MCF 10A (cell line): ENCODE data around the gene CELF6. TPM values are rescaled to one million over a fixed set of nuclear protein-coding genes. Genes with fewer than 3 reads are reported as not detected.
A peak's percentile ranks its signal among the peaks of the same experiment; 100 is the strongest.

Source experiments
- BruUV-seq: library from RNA; stranded (reverse); fragments of 400-500 nt; replicated peaks from 2 replicates; lab custom pipeline; 2021; lab: Mats Ljungman, UMichigan
- CTCF ChIA-PET: fragments of 300-600 bp; sonication (Branson Sonifier 250); formaldehyde crosslinking; extraction: SDS; loops from one replicate; lab custom pipeline; 2021; ENCODE audit warnings: antibody characterized with exemption, inconsistent platforms; lab: Yijun Ruan, JAX
- POLR2A ChIA-PET: fragments of 300-600, 350-650 bp; sonication (Branson Sonifier 250); formaldehyde crosslinking; extraction: SDS; loops from one replicate; lab custom pipeline; 2020; ENCODE audit warnings: antibody characterized with exemption, inconsistent platforms; lab: Yijun Ruan, JAX
- DNase-seq: peaks from one replicate; pipeline ENCODE4 v3.0.0-alpha.2; 2018; ENCODE audit not compliant: unreplicated experiment
- H3K27ac Mint-ChIP-seq: one replicate; pipeline ENCODE4 v1.8.0; 2022; ENCODE audit warnings: mild to moderate bottlenecking, low read depth, mixed read lengths; ENCODE audit not compliant: unreplicated experiment
- H3K27me3 Mint-ChIP-seq: one replicate; pipeline ENCODE4 v1.8.0; 2022; ENCODE audit warnings: mixed read lengths; ENCODE audit not compliant: insufficient read depth, unreplicated experiment
- H3K36me3 Mint-ChIP-seq: one replicate; pipeline ENCODE4 v1.8.0; 2022; ENCODE audit warnings: mild to moderate bottlenecking, moderate library complexity, mixed read lengths; ENCODE audit not compliant: insufficient read depth, unreplicated experiment
- H3K4me1 Mint-ChIP-seq: one replicate; pipeline ENCODE4 v1.8.0; 2022; ENCODE audit warnings: mixed read lengths; ENCODE audit not compliant: insufficient read depth, unreplicated experiment
- H3K4me3 Mint-ChIP-seq: one replicate; pipeline ENCODE4 v1.8.0; 2022; ENCODE audit warnings: mild to moderate bottlenecking, moderate library complexity, mixed read lengths; ENCODE audit not compliant: unreplicated experiment
- H3K9me3 Mint-ChIP-seq: one replicate; pipeline ENCODE4 v1.8.0; 2022; ENCODE audit warnings: mixed read lengths; ENCODE audit not compliant: unreplicated experiment
- CTCF ChIP-seq: fragments of 200-600 bp; IDR thresholded peaks from one replicate; pipeline ENCODE4 v1.8.0; 2022; ENCODE audit warnings: antibody characterized with exemption, mild to moderate bottlenecking; ENCODE audit not compliant: unreplicated experiment
- intact Hi-C: fragments of 100-400 bp; cut with micrococcal nuclease; formaldehyde crosslinking; loops from 2 replicates; pipeline ENCODE4 v1.14.1; 2022
- total RNA-seq: library from RNA; stranded (reverse); gene quantifications from 2 replicates; pipeline ENCODE4 v1.2.3, GENCODE V29; 2022

CELF6 gene
- total RNA-seq, 1 experiment from 2014 or later: 0.26 TPM

GRCh38 chr15:72236381-72237003 is 83.5 kb downstream of the CELF6 start:
- TF ChIP-seq CTCF: no peak
- Mint-ChIP-seq H3K4me3 (peak overlapping the region; percentile 61), H3K27ac (peak overlapping the region; percentile 89), H3K36me3 (peaks cover 3% of the 10 kb centered on the region), H3K9me3 (no peaks in the 10 kb centered on the region), H3K4me1 (peaks cover 25% of the 10 kb centered on the region), H3K27me3 (no peaks in the 10 kb centered on the region)
- ChIA-PET POLR2A (interaction anchor here (1.2 to 5.8 kb wide), 7 partner anchors 8 to 38 kb away, joined by 4 to 88 read pairs (median 7); partner anchors contain the start of gene PKM), CTCF (interaction anchor here (0.6 to 0.9 kb wide), 3 partner anchors 12 to 38 kb away, joined by 3 to 4 read pairs (median 4); no protein-coding TSS in a partner anchor)
- no TSS peak for BruUV-seq
- no peak for DNase-seq
- intact Hi-C loops: loop anchor here (1.0 kb wide), 1 partner anchor 14 kb away; no protein-coding TSS in a partner anchor

- no peak overlapping the region for H3K4me3 Mint-ChIP-seq
- peaks cover 25% of the 10 kb centered on the region for H3K4me1 Mint-ChIP-seq
- CTCF ChIA-PET: interaction anchor here (0.7 to 0.9 kb wide), 2 partner anchors 24 to 28 kb away, joined by 3 to 6 read pairs; no protein-coding TSS in a partner anchor
- intact Hi-C loops: no loop called here
- H3K27me3 Mint-ChIP-seq: no peaks in the 10 kb centered on the region
- TF ChIP-seq CTCF: no peak
- no peak overlapping the region for H3K27ac Mint-ChIP-seq
- no peaks in the 10 kb centered on the region for H3K9me3 Mint-ChIP-seq
- POLR2A ChIA-PET: interaction anchor here (0.7 to 6.9 kb wide), 4 partner anchors 9 to 239 kb away, joined by 3 to 146 read pairs (median 3); partner anchors contain the start of gene ARIH1
- no peaks in the 10 kb centered on the region for H3K36me3 Mint-ChIP-seq
- DNase-seq: no peak
- no TSS peak for BruUV-seq
Observed at GRCh38 chr15:72235298-72235697, 84.7 kb downstream of the CELF6 start.

Other genes with a start within 250 kb of the CELF6 start
- gene MYO9A, start 202.0 kb downstream of the CELF6 start, total RNA-seq: 29.7 and 40.8 TPM in 2 replicates
- gene SENP8, start 201.8 kb downstream of the CELF6 start, total RNA-seq: 3.8 and 5.0 TPM in 2 replicates
- 0.42 and 0.93 TPM in 2 replicates for gene GRAMD2A, start 122.4 kb downstream of the CELF6 start, total RNA-seq
- 612 and 828 TPM in 2 replicates for gene PKM, start 89.0 kb downstream of the CELF6 start, total RNA-seq
- gene PARP6, start 47.6 kb downstream of the CELF6 start, total RNA-seq: 117 TPM in 2 replicates
- gene HEXA, start 55.9 kb upstream of the CELF6 start, total RNA-seq: 87.5 and 110 TPM in 2 replicates
- not detected in 2 replicates for gene TMEM202, start 78.1 kb upstream of the CELF6 start, total RNA-seq
- 234 and 235 TPM in 2 replicates for gene ARIH1, start 154.2 kb upstream of the CELF6 start, total RNA-seq